NK-92 (cell line): ENCODE measurements around the gene RPL37.
"Not testable (repeated sequence)": the region's sequence is repeated elsewhere in the genome, so short reads cannot be mapped to it uniquely, and the experiment has no call there.

Experiments
- DNase-seq: peaks from one replicate; lab custom pipeline; 2025; ENCODE audit not compliant: unreplicated experiment; lab: John Stamatoyannopoulos, UW

The RPL37 gene

GRCh38 chr5:40834391-40834848 is 602 bp downstream of the RPL37 start:
- DNase-seq, result no peak

- DNase-seq, result no peak
These were observed 1.3 kb downstream of the RPL37 start for GRCh38 chr5:40833712-40834229.

DNA sequence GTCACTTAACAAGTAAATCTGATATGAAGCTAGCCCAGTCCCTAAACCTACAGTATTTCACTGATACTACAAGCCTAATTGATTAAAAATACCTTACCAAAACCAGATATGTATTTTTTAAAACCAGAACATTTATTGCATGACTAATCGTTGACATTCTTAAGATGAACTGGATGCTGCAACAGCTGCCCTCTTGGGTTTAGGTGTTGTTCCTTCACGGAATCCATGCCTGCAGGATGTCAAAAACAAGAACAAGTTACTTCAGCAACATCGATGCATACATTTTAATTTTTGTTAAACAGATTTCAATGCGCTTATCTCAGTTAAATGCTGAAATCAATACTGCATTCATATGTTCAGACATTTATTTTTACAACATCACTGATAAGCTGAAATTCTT is 2.7 kb downstream of the RPL37 start:
- DNase-seq, result no peak

DNA sequence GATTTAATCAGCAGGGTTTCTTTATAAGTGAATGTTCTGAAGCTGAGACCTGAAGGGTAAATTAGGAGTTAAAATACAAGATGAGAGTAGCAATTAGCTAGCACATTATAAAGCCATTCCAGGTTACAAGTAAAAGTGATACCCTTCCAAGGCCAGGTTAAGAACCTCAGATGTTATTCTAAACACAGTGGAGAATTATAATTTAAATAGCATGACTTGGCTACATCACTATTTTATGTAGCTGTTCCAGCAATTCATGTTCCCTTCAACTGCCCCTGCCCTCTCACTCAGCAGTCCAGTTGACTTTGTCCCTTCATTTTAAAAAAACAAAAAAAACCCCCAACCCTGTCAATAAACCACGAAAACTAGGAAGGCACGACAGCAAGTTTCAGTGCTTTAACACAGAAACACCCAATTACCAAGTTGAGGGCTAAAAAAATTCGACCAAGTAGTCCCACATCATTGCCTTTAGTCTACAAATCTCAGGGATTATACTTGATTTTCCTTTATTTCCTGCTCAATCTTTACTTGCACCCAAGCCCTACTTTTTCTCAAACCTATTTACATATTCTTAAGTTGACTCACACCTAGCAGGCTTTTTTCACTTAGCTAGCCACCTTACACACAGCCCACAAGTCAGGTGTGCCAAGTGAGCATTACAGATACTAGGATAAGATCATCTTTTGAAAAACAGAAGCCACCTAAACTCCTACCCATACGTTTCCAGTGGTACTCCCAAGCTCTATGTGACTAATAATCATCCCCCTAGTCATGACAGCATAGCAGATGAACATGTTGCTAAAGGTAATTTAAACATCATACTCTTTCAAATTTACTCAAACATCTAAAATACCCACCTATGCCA is 3.4 kb downstream of the RPL37 start:
- DNase-seq, result no peak

- DNase-seq, result no peak
These were observed 5.1 kb downstream of the RPL37 start for GRCh38 chr5:40829748-40830533.

- no peak for DNase-seq
These were observed 6.0 kb downstream of the RPL37 start for GRCh38 chr5:40828690-40829661.

GRCh38 chr5:40828021-40828631 is 6.9 kb downstream of the RPL37 start:
- DNase-seq, result no peak

DNA sequence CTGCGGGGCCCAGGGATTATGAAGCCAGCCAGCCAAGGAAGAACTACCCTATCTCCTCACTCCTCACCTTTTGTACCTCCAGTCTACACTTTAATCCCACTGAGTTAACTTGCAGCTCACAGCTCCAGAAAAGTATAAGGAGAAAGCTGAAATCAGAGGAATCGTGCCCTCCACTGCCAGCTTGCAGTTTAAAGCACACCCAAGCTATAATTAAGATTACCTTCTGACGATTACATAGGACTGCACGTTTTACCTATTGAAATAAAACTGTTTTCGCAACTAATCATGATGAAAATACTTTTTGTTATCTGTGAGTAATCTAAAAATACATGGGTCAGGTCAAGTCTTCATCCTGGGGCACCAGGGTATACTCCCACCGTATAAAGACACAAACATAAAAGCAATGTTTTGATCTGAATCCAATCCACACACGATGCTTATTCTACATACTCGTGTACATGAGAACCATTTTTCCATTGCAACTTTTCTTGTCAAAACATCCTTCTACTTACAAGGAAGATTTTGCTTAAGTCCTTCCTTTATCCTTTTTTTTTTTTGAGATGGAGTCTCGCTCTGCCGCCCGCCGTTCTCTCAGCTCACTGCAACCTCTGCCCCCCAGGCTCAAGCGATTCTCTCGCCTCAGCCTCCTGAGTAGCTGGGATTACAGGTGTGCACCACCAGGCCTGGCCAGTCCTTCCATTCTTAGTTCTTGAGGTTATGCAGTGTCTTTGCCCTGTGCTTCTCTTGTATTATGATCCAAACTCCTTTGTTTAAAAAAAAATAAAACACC is 7.6 kb downstream of the RPL37 start:
- DNase-seq, result no peak

GRCh38 chr5:40826489-40827187 is 8.4 kb downstream of the RPL37 start:
- DNase-seq, result no peak

- not testable (repeated sequence) for DNase-seq
These were observed 9.5 kb downstream of the RPL37 start for GRCh38 chr5:40825461-40826043.

DNA sequence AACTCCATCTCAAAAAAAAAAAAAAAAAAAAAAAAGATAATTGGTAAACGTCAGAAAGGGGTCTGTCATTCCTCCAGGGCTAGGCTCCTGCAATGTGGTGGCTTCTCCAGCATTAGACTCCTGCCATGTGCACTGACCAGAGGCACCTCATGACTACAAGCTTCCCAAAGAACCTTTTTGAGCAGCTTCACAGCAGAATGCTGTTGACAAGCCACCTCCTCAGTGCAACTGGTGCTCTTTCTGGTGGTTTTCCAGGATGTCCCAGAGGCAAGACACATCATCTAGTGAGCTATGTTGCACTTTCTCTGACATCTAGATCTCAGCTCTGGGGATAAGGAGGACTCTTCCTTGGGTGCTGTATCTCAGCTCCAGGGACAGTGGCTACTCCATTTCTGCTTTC is 11.6 kb downstream of the RPL37 start:
- no peak for DNase-seq

- no peak for DNase-seq
These were observed 21.2 kb downstream of the RPL37 start for GRCh38 chr5:40813698-40814281.

DNA sequence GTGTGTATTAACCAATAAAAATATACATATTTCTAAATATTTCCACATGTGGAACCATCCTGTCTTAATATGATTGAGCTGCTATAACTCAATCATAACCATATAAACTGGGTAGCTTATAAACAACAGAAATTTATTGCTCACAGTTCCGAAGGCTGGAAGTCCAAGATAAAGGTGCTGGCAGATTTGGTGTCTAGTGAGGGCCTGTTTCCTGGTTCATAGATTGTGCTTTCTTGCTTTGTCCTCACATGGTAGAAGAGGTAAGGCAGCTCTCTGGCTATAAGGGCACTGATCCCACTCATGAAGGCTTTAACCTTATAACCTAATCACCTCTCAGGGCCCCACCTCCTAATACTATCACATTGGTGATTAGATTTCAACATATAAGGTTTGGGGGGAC is 22.9 kb downstream of the RPL37 start:
- no peak for DNase-seq

DNA sequence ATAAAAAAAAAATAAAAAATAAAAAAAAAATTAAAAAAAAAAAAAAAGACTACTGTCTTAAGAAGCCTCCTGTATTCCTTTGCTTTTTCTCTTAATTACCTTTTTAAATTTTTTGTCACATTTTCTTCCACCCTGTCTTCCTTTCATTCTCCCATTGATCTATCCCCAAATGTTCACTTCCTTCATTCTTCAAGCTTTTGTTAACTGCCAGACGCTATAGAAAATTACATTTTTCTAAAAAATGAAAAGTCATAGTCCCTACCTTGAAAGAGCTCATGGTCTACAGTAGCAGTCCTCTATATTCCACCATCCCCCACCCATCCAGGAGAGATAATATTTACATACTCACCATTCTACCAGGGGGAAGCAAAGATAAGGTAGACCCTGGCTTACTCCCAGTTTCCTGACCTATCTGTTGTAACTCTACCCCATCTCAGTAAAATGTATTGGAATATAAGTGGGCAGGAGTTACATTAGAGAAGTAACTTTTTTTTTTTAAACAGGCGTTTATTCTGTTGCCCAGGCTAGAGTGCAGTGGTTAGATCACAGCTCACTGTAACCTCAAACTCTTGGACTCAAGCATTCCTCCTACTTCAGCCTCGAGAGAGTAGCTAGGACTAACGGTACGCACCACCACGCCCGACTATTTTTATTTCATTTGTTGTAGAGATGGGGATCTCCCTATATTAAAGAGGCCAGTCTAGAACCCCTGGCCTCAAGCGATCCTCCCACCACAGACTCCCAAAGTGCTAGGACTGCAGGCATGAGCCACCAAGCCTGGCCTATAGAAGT is 33.1 kb downstream of the RPL37 start:
- DNase-seq, result no peak

DNA sequence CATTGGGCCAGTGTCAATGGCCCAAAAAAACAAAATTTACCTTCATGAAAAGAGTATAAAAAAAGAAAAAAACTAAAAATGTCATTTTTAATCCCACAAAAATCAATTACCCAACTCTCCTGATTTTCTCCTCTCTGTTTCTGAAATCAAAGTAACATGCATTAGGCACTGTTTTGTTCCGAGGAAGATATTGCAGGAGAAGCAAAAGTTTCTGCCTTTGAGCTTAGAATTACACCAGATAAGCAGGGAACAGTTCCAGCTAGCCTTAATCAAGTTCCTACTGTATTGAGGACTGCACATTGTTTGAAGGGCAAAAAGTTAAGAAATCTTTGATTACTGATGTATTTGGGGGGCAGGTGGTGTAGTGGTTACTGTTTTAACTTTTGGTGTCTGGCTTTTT is 35.8 kb downstream of the RPL37 start:
- DNase-seq, result no peak

DNA sequence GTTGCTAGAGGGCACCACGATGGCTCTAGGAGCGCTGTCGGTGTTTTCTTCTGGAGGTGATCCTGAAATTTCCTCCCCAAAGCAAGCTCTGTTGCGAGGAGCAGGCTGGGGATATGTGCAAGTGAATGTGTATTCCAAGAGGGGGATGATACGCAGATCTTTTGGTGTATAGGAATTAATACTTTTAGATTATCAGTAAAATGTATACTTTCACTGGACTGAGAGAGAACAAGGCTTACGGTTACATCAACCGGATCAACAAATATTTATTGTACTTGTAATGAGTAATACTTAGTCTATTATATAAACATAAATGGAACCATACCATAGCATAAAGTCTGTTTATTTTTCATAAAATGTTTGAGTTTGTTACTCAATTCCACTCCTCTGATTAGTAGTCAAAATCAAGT is 36.2 kb downstream of the RPL37 start:
- no peak for DNase-seq

DNA sequence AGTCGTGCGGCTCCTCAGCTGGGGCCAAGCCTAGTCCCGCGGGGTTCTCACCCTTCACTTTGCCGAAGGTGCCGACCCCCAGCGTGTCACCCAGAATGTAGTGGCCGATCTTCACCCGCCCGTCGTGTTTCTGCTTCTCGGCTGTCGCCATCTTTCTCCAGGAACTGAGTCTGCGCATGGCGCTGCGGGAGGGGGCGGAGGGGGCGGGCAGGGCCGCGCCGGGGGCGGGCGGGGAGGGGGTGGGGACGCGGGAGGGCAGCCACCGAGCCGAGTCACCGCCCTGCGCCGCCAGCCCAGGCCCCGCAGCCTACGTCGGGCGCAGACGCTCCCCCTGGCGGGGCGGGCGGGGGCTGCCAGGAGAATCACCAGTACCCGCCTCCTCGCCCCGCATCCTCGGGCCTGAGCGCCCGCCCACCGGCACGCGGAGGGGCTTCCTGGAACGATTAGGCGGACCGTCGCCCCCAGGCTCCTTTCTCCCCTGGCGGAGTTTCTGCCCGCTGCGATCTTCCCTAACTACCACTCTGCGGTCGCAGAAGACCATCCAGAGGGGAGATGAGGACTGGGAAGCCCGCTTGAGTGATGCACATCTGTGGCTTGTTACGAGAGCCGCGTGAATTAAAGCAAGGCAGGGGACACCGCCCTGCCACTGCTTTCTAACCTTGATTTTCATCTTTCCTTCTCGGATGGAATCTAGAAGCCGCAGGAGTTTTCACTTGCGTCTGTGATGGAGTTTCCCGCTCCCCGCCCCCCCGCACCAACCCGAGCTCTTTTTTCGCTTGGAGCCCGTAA is 36.8 kb downstream of the RPL37 start, which contains the start of gene PRKAA1:
Gene PRKAA1 (minus strand): TSS at position 363 of the 789 bp plus-strand sequence. CDS start 185 bp downstream, at position 178.
- peak; percentile 8 for DNase-seq
